ENCODE data around the gene PRKCA. TPM values are rescaled to one million over a fixed set of nuclear protein-coding genes. Genes with fewer than 3 reads are reported as not detected.

The PRKCA gene
- total RNA-seq, 1 donor from 2014 or later: 4.7 TPM

GRCh38 chr17:66692421-66692690 is 389.9 kb downstream of the PRKCA start:
- FAIRE-seq (no peak), DNase-seq (ENCODE audit: low read depth) (no peak)
- H3K36me3 ChIP-seq (ENCODE audit: control insufficient read depth, insufficient read depth, low read length): no peaks in the 10 kb centered on the region
- H3K27me3 ChIP-seq (ENCODE audit: control insufficient read depth, insufficient read depth, low read length): no peaks in the 10 kb centered on the region
- no peak overlapping the region for H3K4me3 ChIP-seq (ENCODE audit: low read depth, low read length)
- TF ChIP-seq CTCF (IDR thresholded peaks at IDR 0.05; ENCODE audit: insufficient read depth, low read length, severe bottlenecking): no peak

GRCh38 chr17:66695098-66695497 is 392.7 kb downstream of the PRKCA start:
- Histone ChIP-seq H3K4me3 (ENCODE audit: low read depth, low read length) (no peak overlapping the region), H3K36me3 (ENCODE audit: control insufficient read depth, insufficient read depth, low read length) (peaks cover 2% of the 10 kb centered on the region), H3K27me3 (ENCODE audit: control insufficient read depth, insufficient read depth, low read length) (no peaks in the 10 kb centered on the region)
- FAIRE-seq: no peak
- TF ChIP-seq CTCF (IDR thresholded peaks at IDR 0.05; ENCODE audit: insufficient read depth, low read length, severe bottlenecking): no peak
- DNase-seq (ENCODE audit: low read depth): no peak

GRCh38 chr17:66698270-66698669 is 395.9 kb downstream of the PRKCA start:
- Histone ChIP-seq H3K36me3 (ENCODE audit: control insufficient read depth, insufficient read depth, low read length) (peaks cover 2% of the 10 kb centered on the region), H3K27me3 (ENCODE audit: control insufficient read depth, insufficient read depth, low read length) (no peaks in the 10 kb centered on the region), H3K4me3 (ENCODE audit: low read depth, low read length) (no peak overlapping the region)
- DNase-seq (ENCODE audit: low read depth) (no peak), FAIRE-seq (no peak)
- TF ChIP-seq CTCF (IDR thresholded peaks at IDR 0.05; ENCODE audit: insufficient read depth, low read length, severe bottlenecking): no peak

GRCh38 chr17:66701462-66701861 is 399.0 kb downstream of the PRKCA start:
- H3K4me3 ChIP-seq (ENCODE audit: low read depth, low read length): no peak overlapping the region
- DNase-seq (ENCODE audit: low read depth) (no peak), FAIRE-seq (no peak)
- H3K27me3 ChIP-seq (ENCODE audit: control insufficient read depth, insufficient read depth, low read length): no peaks in the 10 kb centered on the region
- TF ChIP-seq CTCF (IDR thresholded peaks at IDR 0.05; ENCODE audit: insufficient read depth, low read length, severe bottlenecking): no peak
- H3K36me3 ChIP-seq (ENCODE audit: control insufficient read depth, insufficient read depth, low read length): peaks cover 2% of the 10 kb centered on the region

- Histone ChIP-seq H3K27me3 (ENCODE audit: control insufficient read depth, insufficient read depth, low read length) (no peaks in the 10 kb centered on the region), H3K4me3 (ENCODE audit: low read depth, low read length) (no peak overlapping the region), H3K36me3 (ENCODE audit: control insufficient read depth, insufficient read depth, low read length) (peaks cover 2% of the 10 kb centered on the region)
- no peak for TF ChIP-seq CTCF (IDR thresholded peaks at IDR 0.05; ENCODE audit: insufficient read depth, low read length, severe bottlenecking)
- no peak for FAIRE-seq
- peak; percentile 97 for DNase-seq (ENCODE audit: low read depth)
Measured at GRCh38 chr17:66702106-66702936, 399.9 kb downstream of the PRKCA start.
